Measurements from ENCODE around the gene DST.

GRCh38 chr6:56531839-56532595, 110.7 kb downstream of the DST start:
- TF ChIP-seq EZH2phosphoT487 (IDR thresholded peaks at IDR 0.05; ENCODE audit: borderline replicate concordance, low read length): no peak
- no peak for TF ChIP-seq CTCF (IDR thresholded peaks at IDR 0.05; ENCODE audit: low read depth, low read length, poor library complexity, severe bottlenecking)

All from DOHH2 (cell line).